ENCODE results near the gene ETV6.
A peak's percentile ranks its signal among the peaks of the same experiment; 100 is the strongest.

Gene ETV6

GRCh38 chr12:11827091-11828061 lies 177.9 kb downstream of the ETV6 start:
- DNase-seq (ENCODE audit: low read depth) = no peak

- DNase-seq (ENCODE audit: low read depth) = no peak
Observed at GRCh38 chr12:11829764-11830194, 180.3 kb downstream of the ETV6 start.

GRCh38 chr12:11830307-11830801 lies 180.9 kb downstream of the ETV6 start:
- DNase-seq (ENCODE audit: low read depth) = no peak

GRCh38 chr12:11832093-11832492 lies 182.6 kb downstream of the ETV6 start:
- DNase-seq (ENCODE audit: low read depth) = no peak

- no peak for DNase-seq (ENCODE audit: low read depth)
Observed at GRCh38 chr12:11833174-11833895, 183.9 kb downstream of the ETV6 start.

- DNase-seq (ENCODE audit: low read depth) = no peak
Observed at GRCh38 chr12:11834104-11834812, 184.8 kb downstream of the ETV6 start.

GRCh38 chr12:11834931-11835330 lies 185.5 kb downstream of the ETV6 start:
- no peak for DNase-seq (ENCODE audit: low read depth)

- DNase-seq (ENCODE audit: low read depth) = peak; percentile 45
Observed at GRCh38 chr12:11836282-11837151, 187.0 kb downstream of the ETV6 start.

GRCh38 chr12:11837216-11837934 lies 187.9 kb downstream of the ETV6 start:
- DNase-seq (ENCODE audit: low read depth) = no peak

- DNase-seq (ENCODE audit: low read depth) = no peak
Observed at GRCh38 chr12:11838403-11838802, 188.9 kb downstream of the ETV6 start.

- no peak for DNase-seq (ENCODE audit: low read depth)
Observed at GRCh38 chr12:11839091-11839641, 189.7 kb downstream of the ETV6 start.

- DNase-seq (ENCODE audit: low read depth) = no peak
Observed at GRCh38 chr12:11840366-11840765, 190.9 kb downstream of the ETV6 start.

GRCh38 chr12:11846488-11846887 lies 197.0 kb downstream of the ETV6 start:
- no peak for DNase-seq (ENCODE audit: low read depth)

GRCh38 chr12:11847539-11847938 lies 198.1 kb downstream of the ETV6 start:
- no peak for DNase-seq (ENCODE audit: low read depth)

GRCh38 chr12:11849757-11850504 lies 200.5 kb downstream of the ETV6 start:
- DNase-seq (ENCODE audit: low read depth) = no peak

- DNase-seq (ENCODE audit: low read depth) = no peak
Observed at GRCh38 chr12:11853126-11853525, 203.7 kb downstream of the ETV6 start.

GRCh38 chr12:11854011-11854499 lies 204.6 kb downstream of the ETV6 start:
- DNase-seq (ENCODE audit: low read depth) = no peak

GRCh38 chr12:11855983-11856374 lies 206.5 kb downstream of the ETV6 start:
- no peak for DNase-seq (ENCODE audit: low read depth)

- no peak for DNase-seq (ENCODE audit: low read depth)
Observed at GRCh38 chr12:11856971-11857370, 207.5 kb downstream of the ETV6 start.
